CD4-positive, CD25-positive, alpha-beta regulatory T cell (primary cell): ENCODE results near the gene RIMBP2. TPM values are rescaled to one million over a fixed set of nuclear protein-coding genes. Genes with fewer than 3 reads are reported as not detected.

Experiments
- ATAC-seq, 2 donors: fragments of 150-1000 bp; cut with Tn5 transposase; one replicate each; pipeline ENCODE4 v1.10.0; 2021; ENCODE audit warnings: low read depth in 2 of 2, moderate number of reproducible peaks in 2 of 2, moderate library complexity in 1 of 2
- DNase-seq, 3 donors: peaks; one replicate each; pipeline versions ENCODE4 v3.0.0 to v3.0.0-alpha.2; 2012 to 2022; ENCODE audit warnings: mixed read lengths in 1 of 3
- H3K27ac ChIP-seq: one replicate; pipeline ENCODE4 v1.7.0; 2013; ENCODE audit warnings: mild to moderate bottlenecking, low read length; ENCODE audit not compliant: insufficient read depth, poor library complexity, severe bottlenecking
- H3K27me3 ChIP-seq: one replicate; pipeline ENCODE4 v1.7.0; 2013; ENCODE audit warnings: low read length; ENCODE audit not compliant: control insufficient read depth, insufficient read depth
- H3K36me3 ChIP-seq: one replicate; pipeline ENCODE4 v1.7.0; 2013; ENCODE audit warnings: mild to moderate bottlenecking, low read length, moderate library complexity; ENCODE audit not compliant: control insufficient read depth, insufficient read depth
- H3K4me1 ChIP-seq: 2 replicates; pipeline ENCODE4 v1.7.0; 2013; ENCODE audit warnings: mild to moderate bottlenecking, low read length; ENCODE audit not compliant: insufficient read depth, control insufficient read depth, poor library complexity, severe bottlenecking
- H3K4me3 ChIP-seq: one replicate; pipeline ENCODE4 v1.7.0; 2013; ENCODE audit warnings: low read depth, mild to moderate bottlenecking, low read length, moderate library complexity
- H3K9me3 ChIP-seq, 2 experiments: 1 replicate in 1 of 2; 2 replicates in 1 of 2; pipeline ENCODE4 v1.7.0; 2013; ENCODE audit warnings: low read length in 2 of 2, mild to moderate bottlenecking in 1 of 2, moderate library complexity in 1 of 2; ENCODE audit not compliant: control insufficient read depth in 2 of 2
- H3K27ac Mint-ChIP-seq, 3 donors: one replicate each; pipeline ENCODE4 v1.8.0; 2020 to 2022; ENCODE audit warnings: mild to moderate bottlenecking in 3 of 3, mixed read lengths in 3 of 3, moderate library complexity in 2 of 3
- H3K27me3 Mint-ChIP-seq: one replicate; pipeline ENCODE4 v1.8.0; 2022; ENCODE audit warnings: mild to moderate bottlenecking, mixed read lengths
- H3K36me3 Mint-ChIP-seq: one replicate; pipeline ENCODE4 v1.8.0; 2020; ENCODE audit warnings: mixed read lengths
- H3K4me1 Mint-ChIP-seq, 4 donors: one replicate each; pipeline ENCODE4 v1.8.0; 2020 to 2022; ENCODE audit warnings: mixed read lengths in 4 of 4, mild to moderate bottlenecking in 1 of 4
- H3K4me3 Mint-ChIP-seq, 4 donors: one replicate each; pipeline ENCODE4 v1.8.0; 2020 to 2022; ENCODE audit warnings: mild to moderate bottlenecking in 4 of 4, mixed read lengths in 4 of 4, moderate library complexity in 3 of 4
- H3K9me3 Mint-ChIP-seq, 7 donors: one replicate each; pipeline ENCODE4 v1.8.0; 2020 to 2022; ENCODE audit warnings: mixed read lengths in 7 of 7, mild to moderate bottlenecking in 3 of 7, moderate library complexity in 2 of 7
- polyA plus RNA-seq, 4 donors: library from polyadenylated mRNA; unstranded; fragments of 300-500 nt; fragmentation: Illumina TruSeq; gene quantifications; one replicate each; pipeline ENCODE4 v1.2.3, GENCODE V29; 2021
- total RNA-seq: library from RNA; stranded (reverse); gene quantifications from one replicate; pipeline ENCODE4 v1.2.3, GENCODE V29; 2022

The RIMBP2 gene
- total and polyA plus RNA-seq, 5 donors from 2014 or later = not detected

DNA sequence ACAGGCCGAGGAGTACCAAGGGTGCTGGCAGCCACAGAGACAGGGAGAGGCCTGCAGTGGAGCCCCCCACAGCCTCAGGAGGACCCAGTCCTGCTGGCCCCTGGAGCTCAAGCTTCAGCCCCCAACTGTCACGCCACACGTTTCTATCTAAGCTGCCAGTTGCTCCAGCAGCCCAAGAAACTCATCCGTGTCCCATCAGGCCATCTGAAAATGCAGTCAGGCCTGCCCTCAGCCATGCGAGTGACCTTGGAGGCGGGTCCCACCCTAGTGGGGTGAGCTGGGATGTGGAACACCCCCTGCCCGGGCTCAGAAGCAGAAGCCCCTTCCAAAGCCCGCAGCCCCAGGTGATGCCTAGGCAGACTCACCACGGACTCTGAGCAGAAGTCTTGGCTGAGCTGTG, 158.9 kb downstream of the RIMBP2 start:
- ATAC-seq (no peak), DNase-seq (no peak)
- no peaks in the 10 kb centered on the region for H3K27me3 Mint-ChIP-seq
- no peaks in the 10 kb centered on the region for H3K4me1 Mint-ChIP-seq
- Histone ChIP-seq H3K9me3 (no peaks in the 10 kb centered on the region), H3K36me3 (no peaks in the 10 kb centered on the region), H3K27me3 (no peaks in the 10 kb centered on the region), H3K4me3 (no peak overlapping the region), H3K4me1 (no peaks in the 10 kb centered on the region), H3K27ac (no peak overlapping the region)
- no peaks in the 10 kb centered on the region for H3K36me3 Mint-ChIP-seq
- H3K27ac Mint-ChIP-seq = no peak overlapping the region
- H3K4me3 Mint-ChIP-seq = no peak overlapping the region
- peaks cover 0 to 5% (median 2%) of the 10 kb centered on the region in 7 donors for H3K9me3 Mint-ChIP-seq

DNA sequence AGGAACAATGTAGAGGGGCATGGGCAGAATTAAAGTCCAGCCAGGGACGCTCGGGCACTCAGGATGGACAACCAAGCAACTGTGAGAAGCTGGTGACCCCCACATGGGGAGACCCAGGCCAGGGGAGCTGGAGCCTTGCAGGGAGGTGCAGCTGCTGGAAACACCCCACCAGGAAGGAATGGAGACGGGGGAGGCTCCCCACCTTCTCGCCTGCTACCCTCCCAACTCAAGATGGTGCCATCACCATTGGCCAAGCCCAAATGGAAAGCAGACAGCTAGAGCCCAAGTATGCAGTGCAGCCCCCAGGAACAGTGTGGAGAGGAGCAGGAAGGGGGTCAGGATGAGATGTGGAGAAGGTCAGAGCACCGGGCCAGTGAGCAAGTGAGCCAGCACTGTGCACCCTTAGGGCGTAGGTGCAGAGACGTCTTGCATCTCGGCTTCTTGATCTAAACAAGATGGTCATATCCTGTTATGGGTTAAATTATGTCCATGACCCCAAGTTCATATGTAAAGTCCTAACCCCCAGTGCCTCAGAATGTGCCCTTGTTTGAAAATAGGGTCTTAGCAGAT, 159.5 kb downstream of the RIMBP2 start:
- no peaks in the 10 kb centered on the region for H3K27me3 Mint-ChIP-seq
- peaks cover 0 to 9% (median 3%) of the 10 kb centered on the region in 7 donors for H3K9me3 Mint-ChIP-seq
- no peaks in the 10 kb centered on the region for H3K4me1 Mint-ChIP-seq
- H3K4me3 ChIP-seq = no peak overlapping the region
- DNase-seq (no peak), ATAC-seq (no peak)
- H3K4me1 ChIP-seq = no peaks in the 10 kb centered on the region
- H3K36me3 Mint-ChIP-seq = no peaks in the 10 kb centered on the region
- H3K4me3 Mint-ChIP-seq = no peak overlapping the region
- H3K36me3 ChIP-seq = no peaks in the 10 kb centered on the region
- H3K27ac ChIP-seq = no peak overlapping the region
- no peaks in the 10 kb centered on the region for H3K27me3 ChIP-seq
- H3K9me3 ChIP-seq = peaks cover 0 to 1% of the 10 kb centered on the region in 2 experiments
- H3K27ac Mint-ChIP-seq = no peak overlapping the region

DNA sequence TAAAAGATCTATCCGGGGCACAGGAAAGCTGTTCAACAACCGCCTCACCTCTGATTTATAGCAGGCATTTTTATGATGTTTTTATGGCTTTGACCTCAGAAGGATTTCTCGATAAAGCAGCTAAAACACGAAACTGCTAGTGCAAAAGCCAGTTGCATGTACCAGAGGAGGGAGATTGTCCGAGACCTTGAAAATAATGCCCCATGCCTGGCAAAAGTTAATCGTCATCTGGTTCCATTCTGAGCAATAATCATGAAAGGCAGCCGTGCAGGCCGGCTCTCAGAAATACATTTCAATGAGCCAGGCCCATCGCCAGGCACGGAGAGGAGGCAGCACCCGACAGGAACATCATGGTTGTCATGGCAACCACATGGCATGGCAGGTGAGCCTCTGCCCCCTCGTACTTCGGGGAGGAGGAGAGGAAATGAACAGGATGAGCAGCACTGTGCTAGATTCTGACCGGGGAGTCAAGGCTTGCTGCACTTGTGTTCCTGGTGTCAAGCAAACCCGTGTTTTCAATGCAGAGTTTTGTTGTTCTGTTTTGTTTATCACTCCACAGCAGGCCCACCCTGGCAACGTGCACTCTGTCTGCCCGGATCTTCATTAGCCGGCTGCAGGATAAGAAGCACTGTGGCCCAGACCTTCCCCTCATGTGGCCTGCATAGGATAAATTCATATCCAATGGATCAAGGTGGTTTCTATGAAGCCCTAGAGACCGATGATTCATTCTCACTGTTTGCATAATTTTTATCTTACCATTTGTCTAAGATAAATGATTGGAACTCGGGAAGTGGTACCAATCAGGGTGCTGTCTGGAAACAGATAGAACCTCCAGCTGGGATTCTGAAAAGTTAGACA, 160.2 kb downstream of the RIMBP2 start:
- Histone ChIP-seq H3K4me3 (no peak overlapping the region), H3K4me1 (no peaks in the 10 kb centered on the region), H3K36me3 (no peaks in the 10 kb centered on the region), H3K27ac (no peak overlapping the region), H3K27me3 (no peaks in the 10 kb centered on the region), H3K9me3 (peaks cover 0 to 5% of the 10 kb centered on the region in 2 experiments)
- Mint-ChIP-seq H3K9me3 (peaks cover 0 to 9% (median 3%) of the 10 kb centered on the region in 7 donors), H3K27ac (no peak overlapping the region), H3K4me3 (no peak overlapping the region), H3K36me3 (no peaks in the 10 kb centered on the region), H3K27me3 (no peaks in the 10 kb centered on the region), H3K4me1 (no peaks in the 10 kb centered on the region)
- no peak for ATAC-seq
- DNase-seq = no peak

DNA sequence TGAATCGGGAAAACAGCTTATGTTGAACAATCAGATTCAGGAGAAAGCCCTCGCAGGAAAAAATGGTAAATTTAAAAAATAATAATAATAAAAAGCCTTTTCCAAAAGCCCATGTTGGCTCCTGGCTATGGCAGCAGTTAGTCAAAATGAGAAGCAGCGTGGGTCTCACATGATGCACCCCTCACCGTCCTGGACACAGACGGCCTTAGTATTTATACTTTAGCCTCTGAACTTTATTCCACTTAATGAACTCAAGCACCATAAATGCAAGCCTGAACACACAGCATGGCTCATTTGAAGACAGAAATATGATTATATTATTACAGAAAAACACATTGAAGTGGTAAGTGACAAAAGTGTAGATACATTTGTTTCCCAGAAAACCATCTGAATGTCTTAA, 160.9 kb downstream of the RIMBP2 start:
- Mint-ChIP-seq H3K27me3 (no peaks in the 10 kb centered on the region), H3K27ac (no peak overlapping the region), H3K4me3 (no peak overlapping the region), H3K36me3 (no peaks in the 10 kb centered on the region), H3K4me1 (no peaks in the 10 kb centered on the region), H3K9me3 (peaks cover 0 to 9% (median 2%) of the 10 kb centered on the region in 7 donors)
- Histone ChIP-seq H3K4me1 (no peaks in the 10 kb centered on the region), H3K27me3 (no peaks in the 10 kb centered on the region), H3K36me3 (no peaks in the 10 kb centered on the region), H3K4me3 (no peak overlapping the region), H3K9me3 (peaks cover 0 to 6% of the 10 kb centered on the region in 2 experiments), H3K27ac (no peak overlapping the region)
- no peak for DNase-seq
- no peak for ATAC-seq

DNA sequence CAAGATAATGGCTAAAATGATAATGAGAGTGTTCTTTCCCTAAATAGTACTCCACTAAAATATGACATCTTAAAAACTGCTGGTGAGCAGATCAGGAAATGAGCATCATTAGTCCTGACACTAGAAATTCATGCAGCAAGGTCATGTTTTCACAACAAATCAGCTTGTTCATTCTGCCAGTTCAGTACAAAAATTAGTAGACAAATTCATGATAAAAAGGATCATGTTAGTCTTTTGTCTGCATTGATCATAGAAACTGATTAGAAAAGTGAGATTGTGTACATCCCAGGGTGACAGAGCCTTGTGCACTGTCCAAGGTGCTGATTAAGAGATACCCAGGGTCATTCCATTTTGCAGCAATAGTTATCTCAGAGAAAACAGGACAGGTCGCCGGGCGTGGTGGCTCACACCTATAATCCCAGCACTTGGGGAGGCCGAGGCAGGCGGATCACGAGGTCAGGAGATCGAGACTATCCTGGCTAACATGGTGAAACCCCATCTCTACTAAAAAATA, 163.6 kb downstream of the RIMBP2 start:
- DNase-seq (no peak), ATAC-seq (no peak)
- no peaks in the 10 kb centered on the region for H3K4me1 Mint-ChIP-seq
- no peak overlapping the region for H3K4me3 Mint-ChIP-seq
- no peaks in the 10 kb centered on the region for H3K36me3 Mint-ChIP-seq
- Histone ChIP-seq H3K36me3 (no peaks in the 10 kb centered on the region), H3K4me3 (no peak overlapping the region), H3K9me3 (peaks cover 0 to 6% of the 10 kb centered on the region in 2 experiments), H3K4me1 (no peaks in the 10 kb centered on the region), H3K27ac (no peak overlapping the region), H3K27me3 (no peaks in the 10 kb centered on the region)
- no peak overlapping the region for H3K27ac Mint-ChIP-seq
- no peaks in the 10 kb centered on the region for H3K27me3 Mint-ChIP-seq
- H3K9me3 Mint-ChIP-seq = peaks cover 0 to 10% (median 5%) of the 10 kb centered on the region in 7 donors

DNA sequence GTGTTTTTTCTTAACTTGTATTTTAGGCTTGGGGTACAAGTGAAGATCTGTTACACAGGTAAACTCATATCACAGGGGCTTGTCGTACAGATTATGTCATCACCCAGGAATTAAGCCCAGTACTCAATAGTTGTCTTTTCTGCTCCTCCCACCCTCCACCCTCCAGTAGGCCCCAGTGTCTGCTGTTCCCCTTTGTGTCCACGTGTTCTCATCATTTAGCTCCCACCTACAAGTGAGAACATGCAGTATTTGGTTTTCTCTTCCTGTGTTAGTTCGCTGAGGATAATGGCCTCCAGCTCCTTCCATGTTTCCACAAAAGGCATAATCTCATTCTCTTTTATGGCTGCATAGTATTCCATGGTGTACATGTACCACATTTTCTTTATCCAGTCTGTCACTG, 166.7 kb downstream of the RIMBP2 start:
- no peaks in the 10 kb centered on the region for H3K4me1 ChIP-seq
- peaks cover 0 to 6% of the 10 kb centered on the region in 2 experiments for H3K9me3 ChIP-seq
- H3K4me3 ChIP-seq = no peak overlapping the region
- ATAC-seq (no peak), DNase-seq (no peak)
- no peaks in the 10 kb centered on the region for H3K36me3 ChIP-seq
- Mint-ChIP-seq H3K27me3 (no peaks in the 10 kb centered on the region), H3K27ac (no peak overlapping the region), H3K36me3 (no peaks in the 10 kb centered on the region), H3K9me3 (peaks cover 0 to 10% (median 3%) of the 10 kb centered on the region in 7 donors), H3K4me3 (no peak overlapping the region), H3K4me1 (no peaks in the 10 kb centered on the region)
- no peak overlapping the region for H3K27ac ChIP-seq
- H3K27me3 ChIP-seq = no peaks in the 10 kb centered on the region

DNA sequence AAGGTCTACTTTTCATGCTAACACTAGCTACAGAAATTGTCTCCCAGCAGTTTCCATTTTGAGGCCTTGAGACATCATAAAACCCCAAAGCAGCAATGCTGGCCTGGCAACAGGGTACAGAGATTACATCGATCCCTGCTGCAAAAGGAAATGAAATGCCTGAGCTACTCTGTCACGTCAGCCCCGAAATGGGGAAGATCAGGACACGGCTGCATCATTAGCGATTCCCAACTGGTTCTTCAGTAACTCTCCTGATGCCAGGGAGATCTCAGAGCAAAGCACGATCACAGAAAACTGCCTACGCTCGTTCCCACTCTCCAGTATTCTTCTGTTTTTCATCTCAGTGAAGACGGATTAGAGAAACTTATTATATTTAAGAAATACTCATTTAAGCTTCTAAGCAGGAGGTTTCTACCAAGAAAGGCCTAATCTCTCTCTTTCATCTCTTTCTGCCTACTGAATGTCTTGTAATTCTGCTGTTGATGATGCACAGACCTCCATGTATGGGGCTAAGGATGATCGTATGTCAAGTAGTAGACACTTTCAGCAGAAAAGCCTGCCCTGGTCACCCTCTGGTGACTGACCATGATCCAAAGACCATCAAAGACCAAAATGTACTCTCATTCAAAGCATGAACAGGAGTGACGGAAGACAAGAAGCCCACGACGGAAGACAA, 168.5 kb downstream of the RIMBP2 start:
- Mint-ChIP-seq H3K4me3 (no peak overlapping the region), H3K36me3 (no peaks in the 10 kb centered on the region), H3K9me3 (peaks cover 0 to 10% (median 4%) of the 10 kb centered on the region in 7 donors), H3K27ac (no peak overlapping the region), H3K4me1 (no peaks in the 10 kb centered on the region), H3K27me3 (no peaks in the 10 kb centered on the region)
- DNase-seq (no peak), ATAC-seq (no peak)
- Histone ChIP-seq H3K27me3 (no peaks in the 10 kb centered on the region), H3K9me3 (peaks cover 0 to 6% of the 10 kb centered on the region in 2 experiments), H3K4me1 (no peaks in the 10 kb centered on the region), H3K36me3 (no peaks in the 10 kb centered on the region), H3K27ac (no peak overlapping the region), H3K4me3 (no peak overlapping the region)
